ENCODE measurements around the gene SPOCK1.
A peak's percentile ranks its signal among the peaks of the same experiment; 100 is the strongest.

SPOCK1 gene

GRCh38 chr5:137320056-137321045 lies 178.8 kb downstream of the SPOCK1 start:
- peak; percentile 58 for DNase-seq
- peak; percentile 89 for TF ChIP-seq CTCF (IDR thresholded peaks at IDR 0.05; ENCODE audit: low read depth, low read length, missing control alignments)
- Histone ChIP-seq H3K27ac (no peak overlapping the region), H3K36me3 (replicated peaks) (no peaks in the 10 kb centered on the region), H3K27me3 (replicated peaks) (no peaks in the 10 kb centered on the region), H3K4me3 (ENCODE audit: low read depth, low read length) (no peak overlapping the region)
- in situ Hi-C loops (cut with HindIII; ENCODE audit: low pct_ligation_motif_present, low sequenced_read_pairs) = no loop called here

GRCh38 chr5:137318027-137318426 lies 181.1 kb downstream of the SPOCK1 start:
- DNase-seq = no peak
- no peak for TF ChIP-seq CTCF (IDR thresholded peaks at IDR 0.05; ENCODE audit: low read depth, low read length, missing control alignments)
- Histone ChIP-seq H3K36me3 (replicated peaks) (no peaks in the 10 kb centered on the region), H3K4me3 (ENCODE audit: low read depth, low read length) (no peak overlapping the region), H3K27ac (no peak overlapping the region), H3K27me3 (replicated peaks) (no peaks in the 10 kb centered on the region)
- in situ Hi-C loops (cut with HindIII; ENCODE audit: low pct_ligation_motif_present, low sequenced_read_pairs) = no loop called here

GRCh38 chr5:137316346-137316736 lies 182.8 kb downstream of the SPOCK1 start:
- TF ChIP-seq CTCF (IDR thresholded peaks at IDR 0.05; ENCODE audit: low read depth, low read length, missing control alignments) = no peak
- no peak for DNase-seq

GRCh38 chr5:137315534-137316345 lies 183.4 kb downstream of the SPOCK1 start:
- DNase-seq = no peak
- in situ Hi-C loops (cut with HindIII; ENCODE audit: low pct_ligation_motif_present, low sequenced_read_pairs) = no loop called here

More at GRCh38 chr5:137316346-137316736, 182.8 kb downstream of the SPOCK1 start:
- in situ Hi-C loops (cut with HindIII; ENCODE audit: low pct_ligation_motif_present, low sequenced_read_pairs) = no loop called here
- H3K36me3 ChIP-seq (replicated peaks) = no peaks in the 10 kb centered on the region
- H3K4me3 ChIP-seq (ENCODE audit: low read depth, low read length) = no peak overlapping the region
- no peaks in the 10 kb centered on the region for H3K27me3 ChIP-seq (replicated peaks)
- H3K27ac ChIP-seq = no peak overlapping the region

GRCh38 chr5:137315109-137315508 lies 184.0 kb downstream of the SPOCK1 start:
- Histone ChIP-seq H3K27me3 (replicated peaks) (no peaks in the 10 kb centered on the region), H3K36me3 (replicated peaks) (no peaks in the 10 kb centered on the region), H3K4me3 (ENCODE audit: low read depth, low read length) (no peak overlapping the region), H3K27ac (no peak overlapping the region)
- no peak for TF ChIP-seq CTCF (IDR thresholded peaks at IDR 0.05; ENCODE audit: low read depth, low read length, missing control alignments)
- in situ Hi-C loops (cut with HindIII; ENCODE audit: low pct_ligation_motif_present, low sequenced_read_pairs) = no loop called here
- no peak for DNase-seq

More at GRCh38 chr5:137315534-137316345, 183.4 kb downstream of the SPOCK1 start:
- no peak overlapping the region for H3K27ac ChIP-seq
- H3K4me3 ChIP-seq (ENCODE audit: low read depth, low read length) = no peak overlapping the region
- H3K27me3 ChIP-seq (replicated peaks) = no peaks in the 10 kb centered on the region
- TF ChIP-seq CTCF (IDR thresholded peaks at IDR 0.05; ENCODE audit: low read depth, low read length, missing control alignments) = no peak
- no peaks in the 10 kb centered on the region for H3K36me3 ChIP-seq (replicated peaks)
